ENCODE results near the gene RAD21L1.
"Not testable (repeated sequence)": the region's sequence is repeated elsewhere in the genome, so short reads cannot be mapped to it uniquely, and the experiment has no call there.

The RAD21L1 gene

GRCh38 chr20:1199964-1200363, 25.9 kb upstream of the RAD21L1 start:
- no peak for DNase-seq (ENCODE audit: low read depth)

- DNase-seq (ENCODE audit: low read depth), result no peak
These were observed 22.9 kb upstream of the RAD21L1 start, which contains the start of gene C20orf202 for GRCh38 chr20:1202762-1203504. TSS of gene C20orf202 (plus strand) at chr20:1203454. CDS start at chr20:1203586, 132 bp downstream.

GRCh38 chr20:1203630-1204029, 22.2 kb upstream of the RAD21L1 start:
- no peak for DNase-seq (ENCODE audit: low read depth)

GRCh38 chr20:1204113-1204512, 21.7 kb upstream of the RAD21L1 start:
- DNase-seq (ENCODE audit: low read depth), result no peak

GRCh38 chr20:1204576-1204975, 21.3 kb upstream of the RAD21L1 start:
- DNase-seq (ENCODE audit: low read depth), result no peak

- no peak for DNase-seq (ENCODE audit: low read depth)
These were observed 20.0 kb upstream of the RAD21L1 start for GRCh38 chr20:1205802-1206201.

- DNase-seq (ENCODE audit: low read depth), result no peak
These were observed 19.3 kb upstream of the RAD21L1 start for GRCh38 chr20:1206366-1207148.

- DNase-seq (ENCODE audit: low read depth), result no peak
These were observed 18.5 kb upstream of the RAD21L1 start for GRCh38 chr20:1207293-1207878.

- DNase-seq (ENCODE audit: low read depth), result no peak
These were observed 16.1 kb upstream of the RAD21L1 start for GRCh38 chr20:1209447-1210387.

GRCh38 chr20:1210501-1210900, 15.3 kb upstream of the RAD21L1 start:
- no peak for DNase-seq (ENCODE audit: low read depth)

- DNase-seq (ENCODE audit: low read depth), result no peak
These were observed 13.8 kb upstream of the RAD21L1 start for GRCh38 chr20:1212023-1212422.

- peak; percentile 24 for DNase-seq (ENCODE audit: low read depth)
These were observed 13.0 kb upstream of the RAD21L1 start for GRCh38 chr20:1212607-1213396.

- DNase-seq (ENCODE audit: low read depth), result no peak
These were observed 11.0 kb upstream of the RAD21L1 start for GRCh38 chr20:1214838-1215261.

- no peak for DNase-seq (ENCODE audit: low read depth)
These were observed 10.3 kb upstream of the RAD21L1 start for GRCh38 chr20:1215386-1216170.

GRCh38 chr20:1216527-1217427, 9.1 kb upstream of the RAD21L1 start:
- DNase-seq (ENCODE audit: low read depth), result not testable (repeated sequence)

GRCh38 chr20:1222750-1223149, 3.1 kb upstream of the RAD21L1 start:
- DNase-seq (ENCODE audit: low read depth), result not testable (repeated sequence)

- no peak for DNase-seq (ENCODE audit: low read depth)
These were observed 1.5 kb upstream of the RAD21L1 start for GRCh38 chr20:1224205-1224890.

- no peak for DNase-seq (ENCODE audit: low read depth)
These were observed 521 bp upstream of the RAD21L1 start for GRCh38 chr20:1225263-1225782.
